Common myeloid progenitor, CD34-positive (primary cell): ENCODE measurements around the gene DIAPH3.
"Not testable (repeated sequence)": the region's sequence is repeated elsewhere in the genome, so short reads cannot be mapped to it uniquely, and the experiment has no call there.

ENCODE experiments used
- CTCF ChIA-PET: fragments of 350-600 bp; sonication (Branson Sonifier 250); formaldehyde crosslinking; loops from one replicate; lab custom pipeline; 2021; ENCODE audit warnings: antibody characterized with exemption; lab: Charles Lee
- POLR2A ChIA-PET: fragments of 350-600 bp; sonication (Branson Sonifier 250); formaldehyde crosslinking; loops from one replicate; lab custom pipeline; 2021; ENCODE audit warnings: antibody characterized with exemption; lab: Charles Lee
- DNase-seq, 3 donors: peaks; one replicate each; pipeline versions ENCODE4 v3.0.0 to v3.0.0-alpha.2; 2013
- H3K27ac ChIP-seq, 2 experiments: 1 replicate in 1 of 2; 2 replicates in 1 of 2; pipeline ENCODE4 v1.7.0; 2013; ENCODE audit warnings: inconsistent platforms in 2 of 2, low read length in 2 of 2, mild to moderate bottlenecking in 2 of 2, low read depth in 1 of 2, moderate library complexity in 1 of 2; ENCODE audit not compliant: severe bottlenecking in 2 of 2, insufficient read depth in 1 of 2, poor library complexity in 1 of 2
- H3K27me3 ChIP-seq, 5 experiments: replicated peaks in 2 of 5; 1 replicate in 3 of 5; 2 replicates in 2 of 5; pipeline versions ENCODE4 v1.6.1 to v1.7.0; 2013; ENCODE audit warnings: low read length in 4 of 5, mild to moderate bottlenecking in 2 of 5, moderate library complexity in 2 of 5, inconsistent platforms in 1 of 5; ENCODE audit not compliant: insufficient read depth in 5 of 5, control insufficient read depth in 4 of 5
- H3K36me3 ChIP-seq, 4 experiments: 1 replicate in 2 of 4; 2 replicates in 2 of 4; pipeline versions ENCODE4 v1.6.1 to v1.7.0; 2013; ENCODE audit warnings: low read length in 3 of 4, control low read depth in 1 of 4, mild to moderate bottlenecking in 1 of 4; ENCODE audit not compliant: control insufficient read depth in 4 of 4, insufficient read depth in 4 of 4
- H3K4me1 ChIP-seq, 4 experiments: 1 replicate in 3 of 4; 2 replicates in 1 of 4; pipeline versions ENCODE4 v1.6.1 to v1.7.1; 2013; ENCODE audit warnings: low read length in 3 of 4, mild to moderate bottlenecking in 3 of 4, control low read depth in 1 of 4, inconsistent platforms in 1 of 4, moderate library complexity in 1 of 4; ENCODE audit not compliant: control insufficient read depth in 4 of 4, insufficient read depth in 4 of 4; ENCODE audit errors: control extremely low read depth in 1 of 4
- H3K4me3 ChIP-seq, 7 experiments: 1 replicate in 4 of 7; 2 replicates in 3 of 7; pipeline versions ENCODE4 v1.5.1 to v1.7.0; 2013; ENCODE audit warnings: mild to moderate bottlenecking in 7 of 7, low read length in 6 of 7, moderate library complexity in 6 of 7, inconsistent platforms in 2 of 7, low read depth in 2 of 7, control low read depth in 1 of 7; ENCODE audit not compliant: insufficient read depth in 4 of 7, control insufficient read depth in 1 of 7; ENCODE audit errors: extremely low read depth in 1 of 7
- H3K9me3 ChIP-seq, 5 experiments: 1 replicate in 4 of 5; 2 replicates in 1 of 5; pipeline versions ENCODE4 v1.6.1 to v1.7.1; 2013; ENCODE audit warnings: low read length in 4 of 5, mild to moderate bottlenecking in 2 of 5, inconsistent platforms in 1 of 5, low read depth in 1 of 5, moderate library complexity in 1 of 5; ENCODE audit not compliant: control insufficient read depth in 4 of 5, insufficient read depth in 2 of 5; ENCODE audit errors: control extremely low read depth in 1 of 5
- WGBS: methylation state at CpG from one replicate; pipeline ENCODE4 v1.1.5; 2013; ENCODE audit not compliant: insufficient coverage; 5-methylcytosine and 5-hydroxymethylcytosine counted together

Gene DIAPH3

DNA sequence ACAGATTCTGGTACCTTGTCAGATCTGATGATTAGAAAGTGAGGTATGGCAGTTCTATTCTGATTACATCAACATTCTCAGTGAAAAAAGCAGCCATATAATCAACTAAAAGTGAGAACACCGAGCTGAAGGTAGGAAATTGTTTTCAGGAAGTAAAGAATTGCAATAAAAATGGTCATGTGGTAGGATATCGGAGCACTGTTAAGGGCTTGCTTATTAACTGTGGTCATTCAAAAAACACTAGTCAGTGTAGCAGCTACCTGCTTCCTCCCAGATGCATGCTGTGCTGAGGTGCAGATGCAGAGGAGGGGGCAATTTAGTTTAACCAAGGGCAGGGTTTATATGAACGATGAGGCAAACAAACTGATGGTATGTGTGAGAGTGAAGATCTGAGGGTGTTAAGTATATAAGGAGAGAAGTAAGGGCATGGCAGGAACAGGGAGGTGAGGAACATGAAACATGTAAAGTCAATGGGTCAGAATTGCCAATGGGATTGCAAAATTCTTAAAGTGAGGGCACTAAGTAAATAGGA is 111.9 kb downstream of the DIAPH3 start:
- 82% methylated on average over 1 of the region's 3 CpGs for WGBS
- Histone ChIP-seq H3K9me3 (no peaks in the 10 kb centered on the region), H3K4me1 (peaks cover 0 to 4% (median 0%) of the 10 kb centered on the region in 4 experiments), H3K27me3 (no peaks in the 10 kb centered on the region), H3K36me3 (no peaks in the 10 kb centered on the region), H3K4me3 (no peak overlapping the region), H3K27ac (no peak overlapping the region)
- CTCF ChIA-PET, result no interaction called here
- no peak for DNase-seq
- POLR2A ChIA-PET, result no interaction called here

DNA sequence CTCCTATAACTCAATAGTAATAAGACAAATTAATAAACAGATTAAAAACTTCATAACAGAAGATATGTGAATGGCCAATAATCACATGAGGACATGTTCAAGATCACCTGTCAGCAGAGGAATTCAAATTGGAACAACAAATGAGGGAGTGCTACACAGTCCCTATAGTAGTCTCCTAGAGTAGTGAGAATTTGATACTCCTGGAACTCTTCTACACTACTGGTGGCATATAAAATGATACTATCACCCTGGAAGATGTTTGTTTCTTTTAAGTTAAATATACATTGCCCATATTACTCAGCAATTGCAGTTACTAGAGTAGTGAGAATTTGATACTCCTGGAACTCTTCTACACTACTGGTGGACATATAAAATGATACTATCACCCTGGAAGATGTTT is 115.4 kb downstream of the DIAPH3 start:
- POLR2A ChIA-PET, result not testable (repeated sequence)

DNA sequence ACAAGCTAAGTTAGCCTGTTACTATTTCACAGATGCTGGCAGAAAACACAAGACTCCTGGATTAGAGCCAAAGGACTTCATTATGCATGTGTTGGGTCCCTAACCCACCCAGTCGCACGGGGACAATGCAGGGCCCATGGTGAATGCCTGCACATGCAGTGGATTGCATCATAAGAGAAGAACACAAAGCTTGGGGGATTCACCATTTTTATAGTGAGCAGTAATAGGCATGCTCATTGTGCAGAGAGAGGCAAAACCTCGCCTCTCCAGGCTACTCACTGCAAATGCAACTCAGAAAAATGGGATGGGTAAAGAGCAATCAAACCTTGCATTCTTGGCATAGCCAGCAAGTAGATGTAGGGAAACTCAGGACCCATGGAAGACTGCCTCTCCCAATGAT is 115.8 kb downstream of the DIAPH3 start:
- CTCF ChIA-PET, result no interaction called here
- Histone ChIP-seq H3K4me1 (peaks cover 0 to 4% (median 0%) of the 10 kb centered on the region in 4 experiments), H3K9me3 (no peaks in the 10 kb centered on the region), H3K4me3 (no peak overlapping the region), H3K36me3 (no peaks in the 10 kb centered on the region), H3K27ac (no peak overlapping the region), H3K27me3 (no peaks in the 10 kb centered on the region)
- DNase-seq, result no peak
- 93% methylated on average over 3 of the region's 3 CpGs for WGBS
- POLR2A ChIA-PET, result no interaction called here

More for the DNA sequence above, 115.4 kb downstream of the DIAPH3 start:
- H3K27ac ChIP-seq, H3K36me3 ChIP-seq, H3K4me3 ChIP-seq, DNase-seq, H3K9me3 ChIP-seq, CTCF ChIA-PET, H3K4me1 ChIP-seq, H3K27me3 ChIP-seq: not testable (repeated sequence)

DNA sequence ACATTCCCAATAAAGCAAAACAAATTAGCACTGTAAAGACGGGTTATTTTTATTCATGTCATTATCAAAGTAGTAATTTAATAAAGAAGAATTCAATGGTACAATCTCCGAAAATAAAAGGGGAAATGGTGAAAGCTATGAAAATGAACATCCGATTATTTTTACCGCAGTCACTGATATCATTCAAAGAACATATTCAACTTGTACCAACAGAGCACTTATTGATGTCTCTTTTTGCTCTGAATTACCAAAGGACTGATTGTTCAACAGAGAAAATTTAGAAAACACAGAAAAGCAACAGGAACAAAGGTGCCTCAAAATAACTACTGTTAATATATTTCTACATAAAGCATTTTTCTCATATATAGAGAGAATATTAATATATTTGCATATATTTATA is 119.4 kb downstream of the DIAPH3 start:
- Histone ChIP-seq H3K27me3 (no peaks in the 10 kb centered on the region), H3K4me1 (no peaks in the 10 kb centered on the region), H3K27ac (no peak overlapping the region), H3K4me3 (no peak overlapping the region), H3K36me3 (no peaks in the 10 kb centered on the region), H3K9me3 (no peaks in the 10 kb centered on the region)
- WGBS, result 80% methylated on average over 1 of the region's 4 CpGs
- CTCF ChIA-PET, result no interaction called here
- POLR2A ChIA-PET, result interaction anchor here (0.5 kb wide), 1 partner anchor 174 kb away, joined by 3 read pairs; no protein-coding TSS in a partner anchor
- DNase-seq, result no peak

DNA sequence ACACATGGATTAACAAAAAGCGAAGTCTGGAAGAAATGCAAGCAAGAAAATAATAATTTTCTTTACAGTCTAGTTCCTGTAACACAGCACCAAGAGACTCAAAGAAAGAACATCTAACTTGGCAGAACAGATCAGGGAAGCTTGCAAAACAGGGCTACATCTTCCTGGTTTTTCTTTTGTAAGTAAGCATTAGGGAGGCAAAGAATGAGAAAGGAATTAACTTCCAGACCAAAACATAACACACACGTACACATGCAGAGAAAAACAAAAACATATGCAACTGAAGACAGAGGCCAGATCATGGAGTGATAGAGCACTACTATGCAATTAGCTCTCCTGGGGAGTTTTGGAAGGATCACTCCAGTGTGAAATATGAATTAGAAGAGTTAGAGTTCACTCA is 120.5 kb downstream of the DIAPH3 start:
- no peak for DNase-seq
- no peak overlapping the region for H3K27ac ChIP-seq
- H3K36me3 ChIP-seq, result no peaks in the 10 kb centered on the region
- ChIA-PET CTCF (no interaction called here), POLR2A (no interaction called here)
- no peaks in the 10 kb centered on the region for H3K9me3 ChIP-seq
- WGBS, result no CpG with 5 or more reads among the region's 2 CpGs
- no peaks in the 10 kb centered on the region for H3K27me3 ChIP-seq
- no peak overlapping the region for H3K4me3 ChIP-seq
- H3K4me1 ChIP-seq, result no peaks in the 10 kb centered on the region

DNA sequence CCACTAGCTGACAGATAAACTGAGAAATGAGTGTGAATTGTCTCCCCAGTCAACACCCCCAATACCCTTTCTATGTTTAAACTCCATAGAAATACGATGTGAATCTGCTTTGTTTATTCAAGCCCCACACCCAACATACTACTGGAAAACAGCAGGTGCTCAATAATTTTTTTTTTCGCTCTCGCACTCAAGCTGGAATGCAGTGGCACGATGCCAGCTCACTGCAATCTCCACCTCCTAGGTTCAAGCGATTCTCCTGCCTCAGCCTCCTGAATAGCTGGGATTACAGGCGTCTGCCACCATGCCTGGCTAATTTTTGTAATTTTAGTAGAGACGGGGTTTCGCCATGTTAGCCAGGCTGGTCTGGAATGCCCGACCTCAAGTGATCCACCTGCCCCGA is 123.1 kb downstream of the DIAPH3 start:
- H3K9me3 ChIP-seq, CTCF ChIA-PET, H3K4me3 ChIP-seq, DNase-seq, POLR2A ChIA-PET, H3K36me3 ChIP-seq, H3K27me3 ChIP-seq, H3K27ac ChIP-seq, H3K4me1 ChIP-seq: not testable (repeated sequence)
- WGBS, result 100% methylated on average over 5 of the region's 10 CpGs

DNA sequence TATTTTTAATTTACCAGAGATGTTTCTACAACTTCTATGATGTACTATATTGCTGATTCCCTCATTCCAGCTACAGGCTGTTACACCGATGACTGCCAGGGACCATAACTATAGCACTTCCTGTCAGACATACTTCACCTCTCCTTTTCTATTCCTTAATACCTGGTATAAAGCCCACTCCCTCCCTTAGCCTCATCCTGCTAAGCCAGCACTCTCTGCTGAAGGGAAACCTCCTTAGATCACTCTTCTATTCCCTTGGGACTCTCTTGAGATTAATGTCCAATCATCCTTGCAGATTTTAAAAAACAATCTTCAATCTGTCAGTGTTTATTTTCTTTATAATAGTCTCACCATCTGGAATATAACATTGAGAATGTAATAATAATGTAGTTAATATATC is 127.9 kb downstream of the DIAPH3 start:
- Histone ChIP-seq H3K36me3 (peaks cover 0 to 5% (median 1%) of the 10 kb centered on the region in 4 experiments), H3K4me1 (no peaks in the 10 kb centered on the region), H3K4me3 (no peak overlapping the region), H3K27me3 (no peaks in the 10 kb centered on the region), H3K27ac (no peak overlapping the region), H3K9me3 (no peaks in the 10 kb centered on the region)
- ChIA-PET CTCF (no interaction called here), POLR2A (no interaction called here)
- 100% methylated on average over 1 of the region's 1 CpG for WGBS
- no peak for DNase-seq
